ENCODE results near the gene PHF20. TPM values are rescaled to one million over a fixed set of nuclear protein-coding genes. Genes with fewer than 3 reads are reported as not detected.
A peak's percentile ranks its signal among the peaks of the same experiment; 100 is the strongest.

The PHF20 gene
- total and polyA plus RNA-seq, 2 of the 13 experiments (the other 11 are each of a cell fraction or from before 2014, with no cell fraction given), result 22.8 to 34.1 TPM

DNA sequence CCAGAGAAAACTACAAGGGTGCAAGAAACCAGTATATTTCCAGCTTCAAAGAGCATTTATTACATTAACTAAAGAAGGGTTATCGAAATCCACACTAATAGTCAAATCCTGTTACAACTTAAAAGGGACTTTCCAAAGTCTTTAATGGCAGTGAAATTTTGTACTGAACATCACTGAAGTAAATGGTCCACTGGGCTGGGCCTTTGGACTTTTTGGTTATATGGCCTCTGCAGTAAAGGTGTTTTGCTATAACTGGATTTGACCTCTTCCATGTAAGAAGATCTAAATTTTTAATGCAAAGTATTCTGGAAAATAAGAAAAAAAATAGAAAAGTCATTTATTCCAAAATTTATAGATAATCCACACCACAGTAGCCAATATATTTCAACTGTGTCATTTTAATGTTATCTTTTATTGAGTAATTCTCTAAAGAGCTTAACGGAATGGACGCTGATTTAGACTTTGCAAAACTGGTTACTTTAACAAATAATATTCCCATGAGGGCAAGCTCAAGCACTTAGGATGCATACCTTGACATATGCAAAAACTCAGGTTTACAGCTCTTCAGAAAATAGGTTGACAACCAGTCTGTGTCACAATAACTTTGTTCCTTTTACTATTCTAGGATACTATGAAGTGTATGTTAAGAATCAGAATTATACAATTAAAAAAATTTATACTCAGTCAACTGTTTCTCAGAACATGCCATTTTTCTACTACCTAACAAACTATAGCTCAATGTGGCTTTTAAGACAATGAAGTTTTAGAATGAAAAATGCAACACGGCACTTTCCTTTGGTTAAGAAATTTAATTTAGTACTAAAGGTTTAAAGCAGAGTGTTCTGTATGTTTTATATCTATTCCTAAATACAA lies 36.8 kb upstream of the PHF20 start (continued):
- TF ChIP-seq MAFK (conservative IDR thresholded peaks at IDR 0.05 in 1 of 2, IDR thresholded peaks at IDR 0.05 in 1 of 2; ENCODE audit: low read length in 2 of 2) (peak; percentile 28 to 43; a peak in 2 of 4 replicates), ZNF350 (CRISPR knock-in tag; IDR thresholded peaks at IDR 0.05; ENCODE audit: borderline replicate concordance, low read depth) (no peak), ZBTB3 (CRISPR knock-in tag; IDR thresholded peaks at IDR 0.05; ENCODE audit: borderline replicate concordance, low read depth) (no peak), PPARG (CRISPR knock-in tag; conservative IDR thresholded peaks at IDR 0.05) (no peak), MAFF (IDR thresholded peaks at IDR 0.05; ENCODE audit: low read depth, low read length) (0 out of 2 replicates have a peak, but pooled peaks have one; percentile 5), ARNT (IDR thresholded peaks at IDR 0.05) (no peak), FOXK1 (CRISPR knock-in tag; IDR thresholded peaks at IDR 0.05; ENCODE audit: borderline replicate concordance, low read depth) (no peak), XBP1 (CRISPR knock-in tag; IDR thresholded peaks at IDR 0.05) (no peak), MYC (CRISPR knock-in tag; IDR thresholded peaks at IDR 0.05; ENCODE audit: borderline replicate concordance) (no peak), HOXA3 (CRISPR knock-in tag; IDR thresholded peaks at IDR 0.05) (no peak)
- TF ChIP-seq, protein P1, sequence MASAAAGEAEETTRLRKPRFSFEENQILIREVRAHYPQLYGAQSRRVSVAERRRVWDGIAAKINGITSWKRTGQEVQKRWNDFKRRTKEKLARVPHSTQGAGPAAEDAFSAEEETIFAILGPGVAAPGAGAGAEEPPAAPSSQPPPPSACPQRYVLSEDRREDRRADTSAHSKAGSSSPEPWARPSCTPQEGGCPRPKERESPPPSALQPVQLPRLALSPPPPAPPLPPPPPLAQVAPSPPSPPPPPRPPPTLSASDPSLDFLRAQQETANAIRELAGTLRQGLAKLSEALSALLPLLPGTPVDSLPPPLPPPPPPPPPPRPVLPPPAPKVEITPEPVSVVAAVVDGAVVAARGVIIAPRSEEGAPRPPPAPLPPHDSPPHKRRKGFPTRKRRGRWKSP (CRISPR knock-in tag; IDR thresholded peaks at IDR 0.05), result peak; percentile 30; the same call in 1 of the 2 replicates
- TF ChIP-seq, protein P2, sequence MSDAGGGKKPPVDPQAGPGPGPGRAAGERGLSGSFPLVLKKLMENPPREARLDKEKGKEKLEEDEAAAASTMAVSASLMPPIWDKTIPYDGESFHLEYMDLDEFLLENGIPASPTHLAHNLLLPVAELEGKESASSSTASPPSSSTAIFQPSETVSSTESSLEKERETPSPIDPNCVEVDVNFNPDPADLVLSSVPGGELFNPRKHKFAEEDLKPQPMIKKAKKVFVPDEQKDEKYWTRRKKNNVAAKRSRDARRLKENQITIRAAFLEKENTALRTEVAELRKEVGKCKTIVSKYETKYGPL (CRISPR knock-in tag; IDR thresholded peaks at IDR 0.05), result 0 out of 2 replicates have a peak, but pooled peaks have one; percentile 49
- TF ChIP-seq, protein P3, sequence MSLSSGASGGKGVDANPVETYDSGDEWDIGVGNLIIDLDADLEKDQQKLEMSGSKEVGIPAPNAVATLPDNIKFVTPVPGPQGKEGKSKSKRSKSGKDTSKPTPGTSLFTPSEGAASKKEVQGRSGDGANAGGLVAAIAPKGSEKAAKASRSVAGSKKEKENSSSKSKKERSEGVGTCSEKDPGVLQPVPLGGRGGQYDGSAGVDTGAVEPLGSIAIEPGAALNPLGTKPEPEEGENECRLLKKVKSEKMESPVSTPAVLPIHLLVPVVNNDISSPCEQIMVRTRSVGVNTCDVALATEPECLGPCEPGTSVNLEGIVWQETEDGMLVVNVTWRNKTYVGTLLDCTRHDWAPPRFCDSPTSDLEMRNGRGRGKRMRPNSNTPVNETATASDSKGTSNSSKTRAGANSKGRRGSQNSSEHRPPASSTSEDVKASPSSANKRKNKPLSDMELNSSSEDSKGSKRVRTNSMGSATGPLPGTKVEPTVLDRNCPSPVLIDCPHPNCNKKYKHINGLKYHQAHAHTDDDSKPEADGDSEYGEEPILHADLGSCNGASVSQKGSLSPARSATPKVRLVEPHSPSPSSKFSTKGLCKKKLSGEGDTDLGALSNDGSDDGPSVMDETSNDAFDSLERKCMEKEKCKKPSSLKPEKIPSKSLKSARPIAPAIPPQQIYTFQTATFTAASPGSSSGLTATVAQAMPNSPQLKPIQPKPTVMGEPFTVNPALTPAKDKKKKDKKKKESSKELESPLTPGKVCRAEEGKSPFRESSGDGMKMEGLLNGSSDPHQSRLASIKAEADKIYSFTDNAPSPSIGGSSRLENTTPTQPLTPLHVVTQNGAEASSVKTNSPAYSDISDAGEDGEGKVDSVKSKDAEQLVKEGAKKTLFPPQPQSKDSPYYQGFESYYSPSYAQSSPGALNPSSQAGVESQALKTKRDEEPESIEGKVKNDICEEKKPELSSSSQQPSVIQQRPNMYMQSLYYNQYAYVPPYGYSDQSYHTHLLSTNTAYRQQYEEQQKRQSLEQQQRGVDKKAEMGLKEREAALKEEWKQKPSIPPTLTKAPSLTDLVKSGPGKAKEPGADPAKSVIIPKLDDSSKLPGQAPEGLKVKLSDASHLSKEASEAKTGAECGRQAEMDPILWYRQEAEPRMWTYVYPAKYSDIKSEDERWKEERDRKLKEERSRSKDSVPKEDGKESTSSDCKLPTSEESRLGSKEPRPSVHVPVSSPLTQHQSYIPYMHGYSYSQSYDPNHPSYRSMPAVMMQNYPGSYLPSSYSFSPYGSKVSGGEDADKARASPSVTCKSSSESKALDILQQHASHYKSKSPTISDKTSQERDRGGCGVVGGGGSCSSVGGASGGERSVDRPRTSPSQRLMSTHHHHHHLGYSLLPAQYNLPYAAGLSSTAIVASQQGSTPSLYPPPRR (CRISPR knock-in tag; IDR thresholded peaks at IDR 0.05; ENCODE audit: borderline replicate concordance), result no peak
- TF ChIP-seq, protein P4, sequence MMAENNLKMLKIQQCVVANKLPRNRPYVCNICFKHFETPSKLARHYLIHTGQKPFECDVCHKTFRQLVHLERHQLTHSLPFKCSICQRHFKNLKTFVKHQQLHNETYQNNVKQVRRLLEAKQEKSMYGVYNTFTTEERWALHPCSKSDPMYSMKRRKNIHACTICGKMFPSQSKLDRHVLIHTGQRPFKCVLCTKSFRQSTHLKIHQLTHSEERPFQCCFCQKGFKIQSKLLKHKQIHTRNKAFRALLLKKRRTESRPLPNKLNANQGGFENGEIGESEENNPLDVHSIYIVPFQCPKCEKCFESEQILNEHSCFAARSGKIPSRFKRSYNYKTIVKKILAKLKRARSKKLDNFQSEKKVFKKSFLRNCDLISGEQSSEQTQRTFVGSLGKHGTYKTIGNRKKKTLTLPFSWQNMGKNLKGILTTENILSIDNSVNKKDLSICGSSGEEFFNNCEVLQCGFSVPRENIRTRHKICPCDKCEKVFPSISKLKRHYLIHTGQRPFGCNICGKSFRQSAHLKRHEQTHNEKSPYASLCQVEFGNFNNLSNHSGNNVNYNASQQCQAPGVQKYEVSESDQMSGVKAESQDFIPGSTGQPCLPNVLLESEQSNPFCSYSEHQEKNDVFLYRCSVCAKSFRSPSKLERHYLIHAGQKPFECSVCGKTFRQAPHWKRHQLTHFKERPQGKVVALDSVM (CRISPR knock-in tag; IDR thresholded peaks at IDR 0.05), result 0 out of 2 replicates have a peak, but pooled peaks have one; percentile 18
